ENCODE data around the gene RBM18.

GRCh38 chr9:122274055-122274454 lies 9.4 kb upstream of the RBM18 start:
- no peak for TF ChIP-seq CTCF (IDR thresholded peaks at IDR 0.05)
- TF ChIP-seq POLR2A (IDR thresholded peaks at IDR 0.05) = no peak

Measured in esophagus squamous epithelium (tissue), 4 donors.